Uterus (tissue), 4 donors: ENCODE results near the gene OBSCN. TPM values are rescaled to one million over a fixed set of nuclear protein-coding genes. Genes with fewer than 3 reads are reported as not detected.

Source experiments
- DNase-seq, 2 donors: peaks; one replicate each; pipeline ENCODE4 v3.0.0-alpha.2; 2019 to 2020
- H3K27ac ChIP-seq, 2 donors: fragments of 200-600 bp; sonication (generic); 1 replicate in 1 of 2; 2 replicates in 1 of 2; pipeline ENCODE4 v1.5.1; 2016 to 2018
- H3K27me3 ChIP-seq, 2 donors: fragments of 200-600 bp; sonication (generic); one replicate each; pipeline ENCODE4 v1.5.1; 2018 to 2019; ENCODE audit warnings: control low read depth in 1 of 2
- H3K36me3 ChIP-seq, 2 donors: fragments of 200-600 bp; sonication (generic); one replicate each; pipeline ENCODE4 v1.5.1; 2019; ENCODE audit warnings: control low read depth in 1 of 2
- H3K4me1 ChIP-seq, 2 donors: fragments of 200-600 bp; sonication (generic); one replicate each; pipeline ENCODE4 v1.5.1; 2018 to 2019; ENCODE audit warnings: control low read depth in 1 of 2
- H3K4me3 ChIP-seq, 2 donors: fragments of 200-600 bp; sonication (generic); 1 replicate in 1 of 2; 2 replicates in 1 of 2; pipeline ENCODE4 v1.5.1; 2018 to 2019; ENCODE audit warnings: mild to moderate bottlenecking in 1 of 2
- H3K9me3 ChIP-seq, 2 donors: fragments of 200-600 bp; sonication (generic); one replicate each; pipeline ENCODE4 v1.5.1; 2019; ENCODE audit warnings: control low read depth in 1 of 2
- POLR2A ChIP-seq, 2 donors: fragments of 450-650 bp; IDR thresholded peaks; one replicate each; pipeline ENCODE4 v1.6.1; 2016; ENCODE audit warnings: antibody characterized with exemption in 2 of 2, mild to moderate bottlenecking in 1 of 2, moderate library complexity in 1 of 2
- intact Hi-C: fragments of 100-400 bp; cut with DNase I; formaldehyde crosslinking; loops from one replicate; pipeline ENCODE4 v1.15.1; 2023; ENCODE audit warnings: low total_unique reads
- total RNA-seq, 4 donors: library from RNA; depleted of rRNA in 3 of 4; stranded (reverse); fragments of >200 nt in 3 of 4; gene quantifications; one replicate each; pipeline versions ENCODE4 v1.1.0 to v1.2.4, GENCODE V29; 2014 to 2023
- TF ChIP-seq, protein P1 (sequence below), 4 experiments: fragments of 200-600 bp in 2 of 4; fragments of 450-650 bp in 2 of 4; sonication (generic) in 2 of 4; IDR thresholded peaks; one replicate each; pipeline ENCODE4 v1.5.1; 2016 to 2019; ENCODE audit warnings: antibody characterized with exemption in 4 of 4, mild to moderate bottlenecking in 2 of 4, moderate library complexity in 1 of 4
- donor health status: DM: yes; HTN: yes; CAD: no.

Gene OBSCN
- total RNA-seq, 4 donors from 2014 or later = 5.9 to 53.2 (median 22.4) TPM

DNA sequence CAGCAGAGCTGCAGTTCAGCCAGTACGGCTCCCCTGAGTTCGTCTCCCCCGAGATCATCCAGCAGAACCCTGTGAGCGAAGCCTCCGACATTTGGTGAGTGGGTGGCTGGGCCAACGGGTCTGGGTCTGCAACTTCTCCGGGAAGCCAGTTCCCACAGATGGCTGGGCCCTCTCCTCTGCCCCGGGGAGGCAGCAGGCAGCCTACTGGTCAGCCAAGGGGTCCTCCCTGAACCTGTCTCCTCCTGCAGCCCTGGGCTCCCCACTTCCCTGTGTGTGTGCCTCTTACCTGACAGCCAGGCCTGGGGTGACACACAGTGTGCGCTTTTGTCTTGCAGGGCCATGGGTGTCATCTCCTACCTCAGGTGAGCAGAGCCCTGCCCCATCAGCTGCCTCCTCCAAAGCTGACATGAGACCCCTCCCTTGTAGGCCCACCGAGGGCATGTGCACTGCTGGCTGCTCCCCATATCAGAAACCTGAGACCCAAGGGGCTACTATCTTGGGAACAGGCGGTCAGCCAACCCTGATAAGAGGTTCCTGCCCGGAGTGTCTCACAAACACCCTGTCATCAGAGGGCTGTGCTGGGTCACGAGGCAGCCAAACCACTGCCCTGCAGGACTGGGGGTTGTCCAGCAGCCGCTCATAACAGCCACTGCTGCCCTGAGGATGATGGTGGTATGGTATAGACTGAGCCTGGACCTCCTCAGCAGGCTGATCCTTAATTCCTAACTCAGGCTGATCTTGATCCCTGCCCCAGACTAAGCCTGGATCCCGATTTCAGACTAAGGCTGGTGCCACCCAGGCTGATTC, 161.2 kb downstream of the OBSCN start:
- no peaks in the 10 kb centered on the region for H3K9me3 ChIP-seq
- H3K4me3 ChIP-seq = no peak overlapping the region
- no peak overlapping the region for H3K27ac ChIP-seq
- H3K4me1 ChIP-seq = no peaks in the 10 kb centered on the region
- H3K27me3 ChIP-seq = no peaks in the 10 kb centered on the region
- intact Hi-C loops = no loop called here
- no peak for DNase-seq
- H3K36me3 ChIP-seq = no peaks in the 10 kb centered on the region
- TF ChIP-seq, protein P1, sequence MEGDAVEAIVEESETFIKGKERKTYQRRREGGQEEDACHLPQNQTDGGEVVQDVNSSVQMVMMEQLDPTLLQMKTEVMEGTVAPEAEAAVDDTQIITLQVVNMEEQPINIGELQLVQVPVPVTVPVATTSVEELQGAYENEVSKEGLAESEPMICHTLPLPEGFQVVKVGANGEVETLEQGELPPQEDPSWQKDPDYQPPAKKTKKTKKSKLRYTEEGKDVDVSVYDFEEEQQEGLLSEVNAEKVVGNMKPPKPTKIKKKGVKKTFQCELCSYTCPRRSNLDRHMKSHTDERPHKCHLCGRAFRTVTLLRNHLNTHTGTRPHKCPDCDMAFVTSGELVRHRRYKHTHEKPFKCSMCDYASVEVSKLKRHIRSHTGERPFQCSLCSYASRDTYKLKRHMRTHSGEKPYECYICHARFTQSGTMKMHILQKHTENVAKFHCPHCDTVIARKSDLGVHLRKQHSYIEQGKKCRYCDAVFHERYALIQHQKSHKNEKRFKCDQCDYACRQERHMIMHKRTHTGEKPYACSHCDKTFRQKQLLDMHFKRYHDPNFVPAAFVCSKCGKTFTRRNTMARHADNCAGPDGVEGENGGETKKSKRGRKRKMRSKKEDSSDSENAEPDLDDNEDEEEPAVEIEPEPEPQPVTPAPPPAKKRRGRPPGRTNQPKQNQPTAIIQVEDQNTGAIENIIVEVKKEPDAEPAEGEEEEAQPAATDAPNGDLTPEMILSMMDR (IDR thresholded peaks at IDR 0.05) = no peak
- TF ChIP-seq POLR2A (IDR thresholded peaks at IDR 0.05) = no peak

DNA sequence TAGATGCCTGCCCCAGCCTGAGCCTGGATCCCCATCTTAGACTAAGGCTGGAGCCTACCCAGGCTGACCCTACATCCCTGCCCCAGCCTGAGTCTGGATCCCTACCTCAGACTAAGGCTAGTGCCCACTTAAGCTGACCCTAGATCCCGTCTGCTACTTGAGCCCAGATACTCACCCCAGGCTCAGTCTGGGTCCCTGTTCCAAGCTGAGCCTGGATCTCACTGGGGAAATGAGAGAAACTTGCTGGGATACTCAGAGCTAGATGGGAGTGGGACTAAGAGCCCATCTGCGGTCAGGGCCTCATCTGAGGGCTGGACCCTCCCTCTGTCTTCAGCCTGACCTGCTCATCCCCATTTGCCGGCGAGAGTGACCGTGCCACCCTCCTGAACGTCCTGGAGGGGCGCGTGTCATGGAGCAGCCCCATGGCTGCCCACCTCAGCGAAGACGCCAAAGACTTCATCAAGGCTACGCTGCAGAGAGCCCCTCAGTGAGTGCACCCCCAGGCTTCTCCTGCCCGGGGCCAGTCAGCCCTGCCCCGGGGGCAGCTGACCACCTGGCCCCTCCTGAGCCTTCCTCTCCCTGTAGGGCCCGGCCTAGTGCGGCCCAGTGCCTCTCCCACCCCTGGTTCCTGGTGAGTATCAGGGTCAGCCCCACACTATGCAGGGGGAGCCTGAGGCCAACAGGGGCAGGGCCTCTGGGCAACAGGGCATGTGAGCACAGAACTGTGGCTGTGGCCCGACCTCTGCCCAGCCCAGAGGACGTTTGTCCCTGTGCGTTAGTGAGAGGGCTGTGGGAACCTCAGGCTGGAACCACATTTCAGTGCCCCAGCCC, 162.0 kb downstream of the OBSCN start:
- Histone ChIP-seq H3K36me3 (no peaks in the 10 kb centered on the region), H3K27me3 (no peaks in the 10 kb centered on the region), H3K9me3 (no peaks in the 10 kb centered on the region), H3K4me3 (no peak overlapping the region), H3K4me1 (no peaks in the 10 kb centered on the region), H3K27ac (no peak overlapping the region)
- TF ChIP-seq, protein P1 (IDR thresholded peaks at IDR 0.05) = no peak
- TF ChIP-seq POLR2A (IDR thresholded peaks at IDR 0.05) = no peak
- no peak for DNase-seq
- intact Hi-C loops = no loop called here

DNA sequence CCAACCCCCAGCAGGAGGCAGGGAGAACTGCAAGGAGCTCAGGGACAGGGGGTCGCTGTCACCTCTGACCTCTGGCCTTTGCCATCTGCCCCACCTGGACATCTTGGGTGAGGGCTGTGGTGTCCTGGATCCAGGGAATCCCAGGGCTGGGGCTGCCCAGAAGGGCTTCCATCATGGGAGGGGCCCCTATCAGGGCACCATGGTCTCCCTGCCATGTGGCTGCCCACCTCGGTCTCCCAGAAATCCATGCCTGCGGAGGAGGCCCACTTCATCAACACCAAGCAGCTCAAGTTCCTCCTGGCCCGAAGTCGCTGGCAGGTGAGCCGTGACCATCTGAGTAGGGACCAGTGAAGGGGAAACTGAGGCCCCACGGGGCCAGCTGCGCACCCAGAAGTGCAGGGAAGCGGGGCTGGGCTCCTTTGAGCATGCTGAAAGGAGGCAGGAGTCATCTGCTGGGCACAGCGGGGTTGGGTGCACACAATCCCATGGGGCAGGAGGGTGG, 162.6 kb downstream of the OBSCN start:
- intact Hi-C loops = no loop called here

DNA sequence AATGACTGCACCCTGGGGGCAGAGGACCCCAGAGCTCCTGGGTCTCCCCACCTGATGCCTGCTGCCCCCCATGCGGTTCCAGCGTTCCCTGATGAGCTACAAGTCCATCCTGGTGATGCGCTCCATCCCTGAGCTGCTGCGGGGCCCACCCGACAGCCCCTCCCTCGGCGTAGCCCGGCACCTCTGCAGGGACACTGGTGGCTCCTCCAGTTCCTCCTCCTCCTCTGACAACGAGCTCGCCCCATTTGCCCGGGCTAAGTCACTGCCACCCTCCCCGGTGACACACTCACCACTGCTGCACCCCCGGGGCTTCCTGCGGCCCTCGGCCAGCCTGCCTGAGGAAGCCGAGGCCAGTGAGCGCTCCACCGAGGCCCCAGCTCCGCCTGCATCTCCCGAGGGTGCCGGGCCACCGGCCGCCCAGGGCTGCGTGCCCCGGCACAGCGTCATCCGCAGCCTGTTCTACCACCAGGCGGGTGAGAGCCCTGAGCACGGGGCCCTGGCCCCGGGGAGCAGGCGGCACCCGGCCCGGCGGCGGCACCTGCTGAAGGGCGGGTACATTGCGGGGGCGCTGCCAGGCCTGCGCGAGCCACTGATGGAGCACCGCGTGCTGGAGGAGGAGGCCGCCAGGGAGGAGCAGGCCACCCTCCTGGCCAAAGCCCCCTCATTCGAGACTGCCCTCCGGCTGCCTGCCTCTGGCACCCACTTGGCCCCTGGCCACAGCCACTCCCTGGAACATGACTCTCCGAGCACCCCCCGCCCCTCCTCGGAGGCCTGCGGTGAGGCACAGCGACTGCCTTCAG, 163.3 kb downstream of the OBSCN start:
- intact Hi-C loops = no loop called here
- Histone ChIP-seq H3K4me3 (no peak overlapping the region), H3K9me3 (no peaks in the 10 kb centered on the region), H3K4me1 (no peaks in the 10 kb centered on the region), H3K27me3 (no peaks in the 10 kb centered on the region), H3K27ac (no peak overlapping the region), H3K36me3 (no peaks in the 10 kb centered on the region)
- TF ChIP-seq, protein P1 (IDR thresholded peaks at IDR 0.05) = no peak
- no peak for TF ChIP-seq POLR2A (IDR thresholded peaks at IDR 0.05)
- no peak for DNase-seq

More for the DNA sequence above, 162.6 kb downstream of the OBSCN start:
- Histone ChIP-seq H3K27ac (no peak overlapping the region), H3K27me3 (no peaks in the 10 kb centered on the region), H3K36me3 (no peaks in the 10 kb centered on the region), H3K4me1 (no peaks in the 10 kb centered on the region), H3K4me3 (no peak overlapping the region), H3K9me3 (no peaks in the 10 kb centered on the region)
- DNase-seq = no peak
- TF ChIP-seq POLR2A (IDR thresholded peaks at IDR 0.05) = no peak
- TF ChIP-seq, protein P1 (IDR thresholded peaks at IDR 0.05) = no peak
